Osteoblast (primary cell): Measurements from ENCODE around the gene LAMA1. TPM values are rescaled to one million over a fixed set of nuclear protein-coding genes. Genes with fewer than 3 reads are reported as not detected.

Experiments used
- DNase-seq: peaks from one replicate; pipeline ENCODE4 v3.0.0; 2011; ENCODE audit warnings: low spot score, mixed read lengths; ENCODE audit not compliant: insufficient read length; ENCODE audit errors: missing footprints
- H2AFZ ChIP-seq: 2 replicates; pipeline ENCODE4 v1.6.0; 2011; ENCODE audit warnings: mild to moderate bottlenecking, low read length
- H3K27ac ChIP-seq: 2 replicates; pipeline ENCODE4 v1.5.1; 2011; ENCODE audit warnings: mild to moderate bottlenecking, low read depth, low read length, moderate library complexity
- H3K27me3 ChIP-seq: 2 replicates; pipeline ENCODE4 v1.6.0; 2012; ENCODE audit warnings: mild to moderate bottlenecking, control low read depth, inconsistent platforms, low read length, moderate library complexity; ENCODE audit not compliant: insufficient read depth
- H3K36me3 ChIP-seq: 2 replicates; pipeline ENCODE4 v1.5.1; 2011; ENCODE audit warnings: mild to moderate bottlenecking, low read length, control low read depth, moderate library complexity; ENCODE audit not compliant: insufficient read depth
- H3K4me1 ChIP-seq: 2 replicates; pipeline ENCODE4 v1.5.1; 2011; ENCODE audit warnings: mild to moderate bottlenecking, low read length, control low read depth, moderate library complexity; ENCODE audit not compliant: insufficient read depth
- H3K4me2 ChIP-seq: 2 replicates; pipeline ENCODE4 v1.6.0; 2011; ENCODE audit warnings: mild to moderate bottlenecking, low read length; ENCODE audit not compliant: insufficient read depth
- H3K4me3 ChIP-seq: fragments of 200-600 bp; sonication (generic); 3 replicates; pipeline ENCODE4 v1.5.1; 2012; ENCODE audit warnings: mild to moderate bottlenecking, low read length, inconsistent platforms; ENCODE audit not compliant: insufficient read depth
- H3K79me2 ChIP-seq: 2 replicates; pipeline ENCODE4 v1.6.0; 2012; ENCODE audit warnings: mild to moderate bottlenecking, low read length, control low read depth, inconsistent platforms; ENCODE audit not compliant: insufficient read depth
- H3K9me3 ChIP-seq: 2 replicates; pipeline ENCODE4 v1.5.1; 2011; ENCODE audit warnings: low read depth, low read length, control low read depth
- H4K20me1 ChIP-seq: 2 replicates; pipeline ENCODE4 v1.6.0; 2012; ENCODE audit warnings: mild to moderate bottlenecking, low read length, control low read depth; ENCODE audit not compliant: insufficient read depth
- total RNA-seq: library from RNA; depleted of rRNA; stranded (reverse); fragments of >200 nt; gene quantifications from 2 replicates; pipeline ENCODE4 v1.2.3, GENCODE V29; 2012
- TF ChIP-seq, protein P1 (sequence below): IDR thresholded peaks from 2 replicates; pipeline ENCODE4 v1.5.1; 2011; ENCODE audit warnings: mild to moderate bottlenecking, low read depth, low read length, moderate library complexity; ENCODE audit errors: extremely low read depth

LAMA1 gene, protein sequence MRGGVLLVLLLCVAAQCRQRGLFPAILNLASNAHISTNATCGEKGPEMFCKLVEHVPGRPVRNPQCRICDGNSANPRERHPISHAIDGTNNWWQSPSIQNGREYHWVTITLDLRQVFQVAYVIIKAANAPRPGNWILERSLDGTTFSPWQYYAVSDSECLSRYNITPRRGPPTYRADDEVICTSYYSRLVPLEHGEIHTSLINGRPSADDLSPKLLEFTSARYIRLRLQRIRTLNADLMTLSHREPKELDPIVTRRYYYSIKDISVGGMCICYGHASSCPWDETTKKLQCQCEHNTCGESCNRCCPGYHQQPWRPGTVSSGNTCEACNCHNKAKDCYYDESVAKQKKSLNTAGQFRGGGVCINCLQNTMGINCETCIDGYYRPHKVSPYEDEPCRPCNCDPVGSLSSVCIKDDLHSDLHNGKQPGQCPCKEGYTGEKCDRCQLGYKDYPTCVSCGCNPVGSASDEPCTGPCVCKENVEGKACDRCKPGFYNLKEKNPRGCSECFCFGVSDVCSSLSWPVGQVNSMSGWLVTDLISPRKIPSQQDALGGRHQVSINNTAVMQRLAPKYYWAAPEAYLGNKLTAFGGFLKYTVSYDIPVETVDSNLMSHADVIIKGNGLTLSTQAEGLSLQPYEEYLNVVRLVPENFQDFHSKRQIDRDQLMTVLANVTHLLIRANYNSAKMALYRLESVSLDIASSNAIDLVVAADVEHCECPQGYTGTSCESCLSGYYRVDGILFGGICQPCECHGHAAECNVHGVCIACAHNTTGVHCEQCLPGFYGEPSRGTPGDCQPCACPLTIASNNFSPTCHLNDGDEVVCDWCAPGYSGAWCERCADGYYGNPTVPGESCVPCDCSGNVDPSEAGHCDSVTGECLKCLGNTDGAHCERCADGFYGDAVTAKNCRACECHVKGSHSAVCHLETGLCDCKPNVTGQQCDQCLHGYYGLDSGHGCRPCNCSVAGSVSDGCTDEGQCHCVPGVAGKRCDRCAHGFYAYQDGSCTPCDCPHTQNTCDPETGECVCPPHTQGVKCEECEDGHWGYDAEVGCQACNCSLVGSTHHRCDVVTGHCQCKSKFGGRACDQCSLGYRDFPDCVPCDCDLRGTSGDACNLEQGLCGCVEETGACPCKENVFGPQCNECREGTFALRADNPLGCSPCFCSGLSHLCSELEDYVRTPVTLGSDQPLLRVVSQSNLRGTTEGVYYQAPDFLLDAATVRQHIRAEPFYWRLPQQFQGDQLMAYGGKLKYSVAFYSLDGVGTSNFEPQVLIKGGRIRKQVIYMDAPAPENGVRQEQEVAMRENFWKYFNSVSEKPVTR (N-terminal part only)
- total RNA-seq, result 8.3 and 11.2 TPM in 2 replicates

DNA sequence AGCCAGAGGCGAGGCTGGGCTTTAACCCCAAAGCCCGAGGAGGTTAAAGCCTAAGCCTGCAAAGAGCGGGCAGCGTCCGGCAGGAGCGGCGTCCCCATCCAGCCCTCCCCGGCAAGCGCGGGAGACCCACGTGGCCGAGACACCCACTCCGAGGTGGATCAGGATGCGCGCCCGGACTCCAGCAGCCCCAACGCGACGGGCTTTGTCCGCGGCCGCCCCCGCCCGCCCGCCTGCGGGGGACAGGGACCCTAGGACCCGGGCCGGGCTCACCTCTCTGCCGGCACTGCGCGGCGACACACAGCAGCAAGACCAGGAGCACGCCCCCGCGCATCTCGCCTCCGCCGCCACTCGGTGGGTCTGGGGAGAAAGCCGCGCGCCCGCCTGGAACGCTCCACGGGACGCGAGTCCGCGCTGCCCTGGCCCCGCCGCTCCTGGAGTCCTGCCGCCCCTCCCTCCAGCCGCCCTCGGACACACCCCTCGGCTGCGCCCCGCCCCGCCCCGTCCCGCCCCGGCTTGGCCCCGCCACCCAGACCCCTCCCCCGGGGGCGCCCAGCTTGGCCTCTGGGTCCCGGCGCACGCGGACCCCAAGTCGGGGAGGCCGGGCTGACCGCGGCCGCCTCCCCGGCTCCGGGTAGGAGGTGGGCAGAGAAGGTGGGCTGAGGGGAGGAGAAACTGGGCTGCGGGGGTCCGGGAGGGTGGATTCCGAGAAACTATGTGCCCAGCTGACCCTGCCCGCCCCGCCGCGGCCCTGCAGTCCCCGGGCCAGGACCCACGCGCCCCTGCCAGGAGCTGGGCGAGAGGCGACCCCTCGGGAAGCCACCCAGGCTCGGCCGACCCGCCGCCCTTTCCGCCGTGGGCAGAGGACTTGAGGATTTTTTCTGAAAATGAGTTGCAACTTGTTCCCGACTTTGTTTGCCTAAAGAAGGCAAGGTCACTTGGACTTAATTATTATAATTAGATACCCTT lies at the start of gene LAMA1:
Gene LAMA1 (minus strand): TSS at position 408 of the 966 bp plus-strand sequence. CDS start 77 bp downstream, at position 331.
- H3K4me1 ChIP-seq, result no peaks in the 10 kb centered on the region
- no peak within 1 kb of the TSS for H3K27ac ChIP-seq
- H3K9me3 ChIP-seq, result no peaks in the 10 kb centered on the region
- H3K79me2 ChIP-seq, result peaks cover 4% of the 10 kb centered on the region
- no peaks in the 10 kb centered on the region for H4K20me1 ChIP-seq
- peak within 1 kb of the TSS; percentile 69 for H3K4me2 ChIP-seq
- H3K4me3 ChIP-seq, result peak within 1 kb of the TSS; percentile 77
- H3K36me3 ChIP-seq, result no peaks in the 10 kb centered on the region
- TF ChIP-seq, protein P1, sequence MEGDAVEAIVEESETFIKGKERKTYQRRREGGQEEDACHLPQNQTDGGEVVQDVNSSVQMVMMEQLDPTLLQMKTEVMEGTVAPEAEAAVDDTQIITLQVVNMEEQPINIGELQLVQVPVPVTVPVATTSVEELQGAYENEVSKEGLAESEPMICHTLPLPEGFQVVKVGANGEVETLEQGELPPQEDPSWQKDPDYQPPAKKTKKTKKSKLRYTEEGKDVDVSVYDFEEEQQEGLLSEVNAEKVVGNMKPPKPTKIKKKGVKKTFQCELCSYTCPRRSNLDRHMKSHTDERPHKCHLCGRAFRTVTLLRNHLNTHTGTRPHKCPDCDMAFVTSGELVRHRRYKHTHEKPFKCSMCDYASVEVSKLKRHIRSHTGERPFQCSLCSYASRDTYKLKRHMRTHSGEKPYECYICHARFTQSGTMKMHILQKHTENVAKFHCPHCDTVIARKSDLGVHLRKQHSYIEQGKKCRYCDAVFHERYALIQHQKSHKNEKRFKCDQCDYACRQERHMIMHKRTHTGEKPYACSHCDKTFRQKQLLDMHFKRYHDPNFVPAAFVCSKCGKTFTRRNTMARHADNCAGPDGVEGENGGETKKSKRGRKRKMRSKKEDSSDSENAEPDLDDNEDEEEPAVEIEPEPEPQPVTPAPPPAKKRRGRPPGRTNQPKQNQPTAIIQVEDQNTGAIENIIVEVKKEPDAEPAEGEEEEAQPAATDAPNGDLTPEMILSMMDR, result no peak
- H3K27me3 ChIP-seq, result peaks cover 19% of the 10 kb centered on the region
- peak; percentile 79 for DNase-seq
- peak within 1 kb of the TSS; percentile 77 for H2AFZ ChIP-seq

DNA sequence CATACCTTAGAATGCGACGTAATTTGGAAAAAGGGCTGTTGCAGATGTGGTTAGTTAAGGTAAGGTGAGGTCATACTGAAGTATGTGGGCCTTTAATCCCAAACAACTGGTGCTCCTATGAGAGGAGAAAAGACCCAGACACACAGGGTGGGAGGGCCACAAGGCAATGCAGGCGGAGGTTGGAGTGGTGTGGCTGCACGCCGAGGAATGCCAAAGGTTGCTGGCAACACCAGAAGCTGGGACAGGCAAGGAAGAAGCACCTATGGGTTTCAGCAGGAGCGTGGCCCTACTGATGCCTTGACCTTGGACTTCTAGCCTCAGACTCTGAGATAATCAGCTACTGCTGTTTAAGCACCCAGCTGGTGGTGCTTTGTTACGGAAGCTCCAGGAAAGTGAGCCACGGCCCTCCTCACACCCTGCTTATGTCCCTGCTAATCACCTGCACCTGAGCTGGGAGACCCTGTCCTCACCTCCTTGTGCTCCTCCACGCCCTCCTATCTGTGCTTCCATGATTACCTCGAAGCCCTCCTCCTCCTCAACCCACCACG lies 48.3 kb upstream of the LAMA1 start:
- Histone ChIP-seq H3K79me2 (no peaks in the 10 kb centered on the region), H3K27ac (no peak overlapping the region), H3K4me2 (no peak overlapping the region), H3K4me1 (peaks cover 7% of the 10 kb centered on the region), H3K9me3 (no peaks in the 10 kb centered on the region), H3K36me3 (no peaks in the 10 kb centered on the region), H3K27me3 (no peaks in the 10 kb centered on the region), H2AFZ (peak overlapping the region; percentile 29), H4K20me1 (no peaks in the 10 kb centered on the region), H3K4me3 (no peak overlapping the region)
- no peak for DNase-seq
- TF ChIP-seq, protein P1, result no peak

DNA sequence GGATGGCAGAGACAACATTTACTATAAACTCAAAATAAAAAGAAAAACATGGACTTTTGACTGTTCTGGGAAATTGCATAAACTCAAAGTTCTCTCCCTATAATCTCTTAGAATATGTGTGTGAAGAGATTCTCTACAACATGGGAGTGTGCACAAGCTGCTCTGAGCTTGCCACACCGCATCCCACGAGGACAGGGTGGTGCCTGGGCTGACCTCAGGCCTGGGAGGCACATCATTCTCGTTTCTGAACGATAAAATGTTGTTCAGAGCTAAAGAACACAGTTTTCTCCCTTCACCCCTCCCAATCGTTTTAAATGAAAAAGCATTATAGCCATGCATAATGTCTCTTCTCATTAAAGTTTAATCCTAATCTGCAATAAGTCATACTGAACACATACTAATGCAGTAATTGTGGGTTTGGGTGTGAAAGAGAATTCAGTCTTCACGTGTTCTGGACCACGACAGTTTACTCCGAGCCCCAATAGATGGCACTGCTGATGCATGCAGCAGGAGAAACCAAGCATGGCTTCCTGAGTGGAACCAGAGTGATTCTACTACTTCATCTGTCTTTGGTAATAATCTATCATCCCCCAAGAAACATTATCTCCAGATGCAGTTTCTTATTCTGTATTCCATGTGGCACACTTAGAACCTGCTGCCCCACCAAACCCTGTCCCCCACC lies 46.9 kb upstream of the LAMA1 start:
- H3K27me3 ChIP-seq, result no peaks in the 10 kb centered on the region
- H3K4me1 ChIP-seq, result peaks cover 7% of the 10 kb centered on the region
- TF ChIP-seq, protein P1, result peak; percentile 60
- H3K79me2 ChIP-seq, result no peaks in the 10 kb centered on the region
- no peaks in the 10 kb centered on the region for H3K9me3 ChIP-seq
- H4K20me1 ChIP-seq, result no peaks in the 10 kb centered on the region
- no peak overlapping the region for H3K4me3 ChIP-seq
- H3K27ac ChIP-seq, result no peak overlapping the region
- no peaks in the 10 kb centered on the region for H3K36me3 ChIP-seq
- DNase-seq, result no peak
- H3K4me2 ChIP-seq, result peak overlapping the region; percentile 16
- peak overlapping the region; percentile 74 for H2AFZ ChIP-seq
